Measurements from ENCODE around the gene NAIF1. TPM values are rescaled to one million over a fixed set of nuclear protein-coding genes. Genes with fewer than 3 reads are reported as not detected.

Gene NAIF1
- polyA plus RNA-seq, 3 donors, result 4.6 to 6.5 (median 5.6) TPM

GRCh38 chr9:128026773-128027541 lies 40.2 kb downstream of the NAIF1 start:
- Histone ChIP-seq H3K4me2 (replicated peaks; ENCODE audit: extremely low read depth, low read length, poor library complexity, severe bottlenecking) (peak overlapping the region; percentile 62), H3K4me3 (replicated peaks in 1 of 3; ENCODE audit: low read depth in 2 of 3, low read length in 3 of 3) (peak overlapping the region in 1 of 3 experiments; percentile 49), H3K9ac (ENCODE audit: insufficient read depth, low read length, poor library complexity, severe bottlenecking) (peak overlapping the region; percentile 19), H3K9me3 (replicated peaks in 1 of 2; ENCODE audit: control insufficient read depth in 1 of 2, insufficient read depth in 1 of 2, low read length in 2 of 2) (no peaks in the 10 kb centered on the region), H3K27ac (ENCODE audit: low read depth in 1 of 2, low read length in 2 of 2) (peak overlapping the region; percentile 31 to 78), H3K27me3 (ENCODE audit: control insufficient read depth in 2 of 2, insufficient read depth in 2 of 2, low read length in 2 of 2) (peaks cover 0 to 2% of the 10 kb centered on the region in 2 donors), H4K20me1 (ENCODE audit: insufficient read depth, low read length) (no peaks in the 10 kb centered on the region), H2AFZ (ENCODE audit: insufficient read depth, low read depth, low read length, poor library complexity, severe bottlenecking) (peak overlapping the region; percentile 67), H3K4me1 (ENCODE audit: control insufficient read depth in 1 of 2, insufficient read depth in 2 of 2, low read length in 2 of 2) (peaks cover 29 to 36% of the 10 kb centered on the region in 2 donors), H3K36me3 (replicated peaks in 1 of 2; ENCODE audit: control insufficient read depth in 1 of 2, insufficient read depth in 2 of 2, low read length in 2 of 2) (no peaks in the 10 kb centered on the region), H3K79me2 (ENCODE audit: insufficient read depth, low read length) (no peaks in the 10 kb centered on the region)
- WGBS (ENCODE audit: insufficient coverage), result 32% methylated on average over 7 of the region's 11 CpGs
- DNase-seq, result peak; percentile 42 to 76 (median 71)
- intact Hi-C loops (cut with micrococcal nuclease), result no loop called here
- H3K27me3 Mint-ChIP-seq (ENCODE audit: low read depth in 3 of 3), result peaks cover 8 to 12% (median 8%) of the 10 kb centered on the region in 3 donors
- peak overlapping the region in 1 of 2 donors; percentile 26 for H3K4me3 Mint-ChIP-seq
- H3K27ac Mint-ChIP-seq, result peak overlapping the region; percentile 63 to 90 (median 82)
- H3K9me3 Mint-ChIP-seq, result no peaks in the 10 kb centered on the region
- H3K36me3 Mint-ChIP-seq, result no peaks in the 10 kb centered on the region
- H3K4me1 Mint-ChIP-seq, result peaks cover 49% of the 10 kb centered on the region
- TF ChIP-seq CTCF (IDR thresholded peaks at IDR 0.05), result no peak

- H3K4me3 ChIP-seq (replicated peaks in 1 of 3; ENCODE audit: low read depth in 2 of 3, low read length in 3 of 3), result no peak overlapping the region
- peak overlapping the region; percentile 67 for H2AFZ ChIP-seq (ENCODE audit: insufficient read depth, low read depth, low read length, poor library complexity, severe bottlenecking)
- 17% methylated on average over 12 of the region's 12 CpGs for WGBS (ENCODE audit: insufficient coverage)
Observed at GRCh38 chr9:128026255-128026772, 40.8 kb downstream of the NAIF1 start.

More at GRCh38 chr9:128026255-128026772, 40.8 kb downstream of the NAIF1 start:
- Mint-ChIP-seq H3K27ac (peak overlapping the region in 5 of 7 donors; percentile 71 to 90 (median 85)), H3K36me3 (no peaks in the 10 kb centered on the region), H3K9me3 (no peaks in the 10 kb centered on the region), H3K4me3 (no peak overlapping the region), H3K27me3 (ENCODE audit: low read depth in 3 of 3) (peaks cover 8 to 12% (median 8%) of the 10 kb centered on the region in 3 donors), H3K4me1 (peaks cover 49% of the 10 kb centered on the region)
- intact Hi-C loops (cut with micrococcal nuclease), result no loop called here
- peak overlapping the region; percentile 19 for H3K9ac ChIP-seq (ENCODE audit: insufficient read depth, low read length, poor library complexity, severe bottlenecking)
- no peaks in the 10 kb centered on the region for H4K20me1 ChIP-seq (ENCODE audit: insufficient read depth, low read length)
- no peak for TF ChIP-seq CTCF (IDR thresholded peaks at IDR 0.05)
- peaks cover 0 to 2% of the 10 kb centered on the region in 2 donors for H3K27me3 ChIP-seq (ENCODE audit: control insufficient read depth in 2 of 2, insufficient read depth in 2 of 2, low read length in 2 of 2)
- no peaks in the 10 kb centered on the region for H3K36me3 ChIP-seq (replicated peaks in 1 of 2; ENCODE audit: control insufficient read depth in 1 of 2, insufficient read depth in 2 of 2, low read length in 2 of 2)
- no peak overlapping the region for H3K4me2 ChIP-seq (replicated peaks; ENCODE audit: extremely low read depth, low read length, poor library complexity, severe bottlenecking)
- peaks cover 29 to 36% of the 10 kb centered on the region in 2 donors for H3K4me1 ChIP-seq (ENCODE audit: control insufficient read depth in 1 of 2, insufficient read depth in 2 of 2, low read length in 2 of 2)
- DNase-seq, result peak in 1 of 3 donors; percentile 18
- H3K79me2 ChIP-seq (ENCODE audit: insufficient read depth, low read length), result no peaks in the 10 kb centered on the region
- no peaks in the 10 kb centered on the region for H3K9me3 ChIP-seq (replicated peaks in 1 of 2; ENCODE audit: control insufficient read depth in 1 of 2, insufficient read depth in 1 of 2, low read length in 2 of 2)
- peak overlapping the region in 1 of 2 donors; percentile 78 for H3K27ac ChIP-seq (ENCODE audit: low read depth in 1 of 2, low read length in 2 of 2)

All from CD14-positive monocyte (primary cell).